ENCODE results near the gene KIAA1191.

Gene KIAA1191

DNA sequence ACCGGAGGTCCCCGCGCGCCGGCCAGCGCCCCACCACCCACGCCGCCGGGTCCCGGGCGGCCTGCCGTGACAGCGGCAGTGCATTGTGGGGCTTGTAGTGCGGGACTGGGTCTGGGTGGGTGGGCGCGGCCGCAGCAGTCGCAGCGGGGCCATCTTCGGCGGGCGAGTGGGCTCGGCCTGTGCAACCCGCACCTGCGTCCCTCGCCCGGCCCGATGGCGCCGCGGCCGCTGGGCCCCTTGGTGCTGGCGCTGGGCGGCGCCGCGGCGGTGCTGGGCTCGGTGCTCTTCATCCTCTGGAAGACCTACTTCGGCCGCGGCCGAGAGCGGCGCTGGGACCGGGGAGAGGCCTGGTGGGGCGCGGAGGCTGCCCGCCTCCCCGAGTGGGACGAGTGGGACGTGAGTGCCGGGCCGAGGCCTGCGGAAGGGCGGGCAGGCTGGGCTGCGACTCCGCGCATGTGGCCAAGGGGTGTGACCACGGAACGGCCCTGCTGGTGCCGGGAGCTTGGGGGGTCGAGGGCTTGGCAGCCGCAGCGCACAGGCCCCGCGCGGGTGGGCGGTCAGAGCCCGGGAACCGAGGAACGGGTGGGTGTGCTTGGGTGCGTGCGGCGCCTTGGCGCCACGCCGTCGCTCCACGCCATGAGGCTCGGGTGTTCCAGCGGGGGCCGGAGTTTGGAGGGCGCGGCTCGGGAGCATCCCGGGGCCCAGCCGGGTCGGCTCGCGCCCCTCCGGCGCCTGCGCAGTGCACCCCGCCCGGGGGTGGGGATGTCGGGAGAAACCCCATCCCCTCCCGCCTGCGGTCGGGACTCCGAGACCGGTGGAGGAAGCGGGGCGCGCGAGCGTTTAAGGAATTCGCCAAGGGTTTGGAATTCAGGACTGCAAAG, 4.0 kb upstream of the KIAA1191 start, which contains the start of gene ARL10:
ARL10 (plus strand) TSS at position 137 of the 881 bp plus-strand sequence; CDS start at position 214, 77 bp downstream.
- peak; percentile 54 for DNase-seq (ENCODE audit: low spot score)

DNA sequence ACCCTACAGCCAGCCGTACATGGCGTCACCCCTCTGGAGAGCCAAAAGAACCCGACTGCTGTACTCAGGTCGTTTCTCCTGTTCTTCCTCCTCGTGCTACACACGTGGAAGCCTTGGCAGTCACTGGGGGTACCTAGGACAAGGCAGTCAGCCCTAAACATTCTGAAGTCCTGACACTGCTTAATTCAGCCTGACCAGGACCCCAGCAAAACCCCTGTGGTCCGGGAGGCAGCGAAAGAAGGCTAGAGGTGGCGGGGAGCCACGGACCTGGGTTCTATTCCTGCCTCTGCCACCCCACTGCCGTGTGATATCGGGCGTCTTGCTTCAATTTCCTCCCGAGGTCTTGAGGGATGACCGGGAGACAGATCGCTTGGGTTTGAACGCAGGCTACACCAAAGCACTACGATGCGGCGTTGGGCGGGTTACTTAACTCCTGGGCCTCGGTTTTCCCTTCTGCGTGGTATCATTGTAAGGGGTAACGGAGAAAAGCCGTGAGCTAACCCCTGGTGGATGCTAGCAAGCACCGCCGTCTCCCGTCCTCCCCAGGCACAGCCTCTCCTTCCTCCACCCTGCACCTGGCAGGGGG, 3.3 kb upstream of the KIAA1191 start:
- DNase-seq (ENCODE audit: low spot score): no peak

GRCh38 chr5:176362233-176362490, 598 bp upstream of the KIAA1191 start:
- no peak for DNase-seq (ENCODE audit: low spot score)

- DNase-seq (ENCODE audit: low spot score): no peak
These were observed 599 bp downstream of the KIAA1191 start for GRCh38 chr5:176360894-176361436.

GRCh38 chr5:176359658-176360057, 1.9 kb downstream of the KIAA1191 start:
- DNase-seq (ENCODE audit: low spot score): no peak

DNA sequence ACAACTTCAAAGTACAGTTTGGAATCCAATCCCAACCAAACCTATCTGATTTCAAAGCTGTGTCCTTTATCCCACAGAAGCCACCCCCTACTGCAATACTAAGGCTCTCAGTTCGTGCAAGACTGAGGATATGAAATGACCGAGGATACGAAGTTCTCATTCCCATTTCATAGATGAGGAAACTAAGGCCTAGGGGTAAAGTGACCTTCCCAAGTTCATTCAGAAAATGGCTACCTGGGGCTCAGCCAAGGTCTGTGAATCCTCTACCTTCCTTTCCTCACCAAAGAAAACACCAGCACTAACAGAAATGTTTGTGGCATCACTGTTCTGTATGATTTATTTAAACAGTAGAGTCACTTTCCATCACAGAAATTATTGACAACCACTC, 5.4 kb downstream of the KIAA1191 start:
- no peak for DNase-seq (ENCODE audit: low spot score)

GRCh38 chr5:176355400-176356178, 6.0 kb downstream of the KIAA1191 start:
- DNase-seq (ENCODE audit: low spot score): no peak

- no peak for DNase-seq (ENCODE audit: low spot score)
These were observed 8.0 kb downstream of the KIAA1191 start for GRCh38 chr5:176353533-176353932.

GRCh38 chr5:176352116-176352878, 9.3 kb downstream of the KIAA1191 start:
- no peak for DNase-seq (ENCODE audit: low spot score)

DNA sequence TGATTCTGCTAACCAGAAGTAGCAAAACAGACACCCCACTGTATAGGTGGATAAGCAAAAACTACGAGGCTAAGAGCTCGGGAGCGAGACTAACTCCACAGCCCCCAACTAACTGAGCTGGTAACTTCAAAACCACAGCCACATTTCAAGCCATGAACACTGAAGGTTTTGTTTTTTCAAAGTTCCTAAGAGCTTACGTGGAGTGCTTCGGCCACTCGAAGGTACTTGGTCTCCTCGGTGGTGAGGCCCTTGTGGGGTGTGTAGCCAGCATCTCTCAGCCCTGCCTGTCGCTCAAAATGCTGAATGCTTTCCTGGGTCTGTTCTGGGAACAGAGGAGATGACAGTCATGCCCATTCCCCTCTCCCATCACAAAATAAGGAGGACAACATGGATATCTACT, 11.1 kb downstream of the KIAA1191 start:
- no peak for DNase-seq (ENCODE audit: low spot score)

DNA sequence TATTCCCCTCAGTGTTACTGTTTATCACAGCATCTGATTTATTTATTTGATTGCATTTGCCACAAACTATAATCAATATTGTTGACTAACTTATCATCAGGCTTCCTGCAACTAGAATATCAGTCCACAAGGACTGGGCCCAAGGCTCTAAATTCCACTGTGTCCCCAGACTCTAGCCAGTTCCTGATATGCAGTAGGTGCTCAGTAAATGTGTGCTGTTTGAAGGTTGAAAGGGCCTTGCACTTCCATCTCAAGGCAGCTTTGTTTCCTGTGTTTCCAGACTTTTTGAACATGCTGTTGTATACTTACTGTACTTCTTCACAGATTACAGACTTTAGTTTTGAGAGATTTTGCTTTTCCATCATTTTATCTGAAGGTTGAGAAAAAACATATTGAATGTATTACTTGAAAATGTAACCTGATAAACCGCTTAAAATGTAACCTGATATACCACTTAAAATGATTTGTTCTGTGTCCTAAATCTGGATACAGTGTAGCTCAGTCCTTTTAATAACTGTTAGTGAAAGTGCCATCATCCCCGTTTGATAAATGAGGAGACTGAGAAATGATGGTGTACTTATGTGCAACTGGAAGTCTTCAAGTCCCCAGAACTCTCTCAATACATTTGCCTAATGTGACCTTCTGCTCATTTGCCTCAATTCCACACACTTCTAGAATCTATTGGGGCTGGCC, 18.7 kb downstream of the KIAA1191 start:
- no peak for DNase-seq (ENCODE audit: low spot score)

DNA sequence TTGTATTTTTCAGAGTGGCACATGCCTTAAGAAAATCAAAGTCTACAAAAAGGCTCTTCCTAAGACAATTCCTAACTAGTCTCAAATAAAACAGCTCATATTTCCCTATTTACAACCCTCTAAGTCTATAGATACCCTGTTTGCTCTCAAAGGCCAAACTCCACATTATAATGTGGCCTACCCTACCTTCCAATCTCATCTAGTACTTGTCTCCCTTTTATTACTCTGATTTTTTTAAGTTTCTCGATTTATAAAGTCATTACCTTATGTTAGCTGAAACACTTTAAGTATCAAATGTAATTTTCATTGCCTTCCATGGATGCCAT, 19.4 kb downstream of the KIAA1191 start:
- no peak for DNase-seq (ENCODE audit: low spot score)

DNA sequence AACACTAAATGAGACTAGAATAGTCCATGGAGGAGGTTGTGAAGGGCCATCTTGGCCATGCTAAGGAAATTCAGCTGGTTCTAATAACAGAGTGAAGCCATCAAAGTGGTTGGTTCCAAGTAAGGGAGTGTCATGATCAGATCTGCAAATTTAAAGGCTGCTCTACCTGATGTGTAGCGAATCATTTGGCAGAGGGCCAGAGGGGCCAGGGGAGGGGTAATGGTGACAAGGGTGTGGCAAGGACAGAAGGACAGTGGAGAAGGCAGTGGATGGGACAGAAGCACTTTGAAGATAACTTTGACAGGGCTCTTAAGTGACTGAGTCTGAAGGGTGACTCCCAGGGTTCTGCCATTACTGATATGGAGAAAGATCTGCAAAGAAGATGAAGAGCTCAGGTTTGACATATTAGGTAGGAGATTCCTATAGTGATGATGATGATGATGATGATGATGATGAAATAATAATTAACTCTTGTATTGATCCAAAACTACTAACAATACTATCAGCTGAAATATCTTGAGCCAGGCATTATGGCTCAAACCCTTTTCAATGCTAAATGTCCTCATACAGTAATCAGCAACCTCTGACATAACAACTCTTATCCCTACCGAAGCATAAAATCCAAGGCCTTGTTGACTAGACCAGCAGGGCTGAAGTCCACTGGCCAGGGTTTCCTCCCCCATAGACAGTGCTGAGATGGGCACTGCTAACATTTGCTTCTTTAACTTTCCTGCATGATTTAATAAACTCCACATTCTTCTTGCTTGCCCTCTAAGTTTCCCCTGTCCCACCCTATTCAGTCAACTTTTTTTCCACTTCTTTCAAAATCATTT, 20.0 kb downstream of the KIAA1191 start:
- no peak for DNase-seq (ENCODE audit: low spot score)

- DNase-seq (ENCODE audit: low spot score): no peak
These were observed 22.3 kb downstream of the KIAA1191 start for GRCh38 chr5:176339304-176339703.

DNA sequence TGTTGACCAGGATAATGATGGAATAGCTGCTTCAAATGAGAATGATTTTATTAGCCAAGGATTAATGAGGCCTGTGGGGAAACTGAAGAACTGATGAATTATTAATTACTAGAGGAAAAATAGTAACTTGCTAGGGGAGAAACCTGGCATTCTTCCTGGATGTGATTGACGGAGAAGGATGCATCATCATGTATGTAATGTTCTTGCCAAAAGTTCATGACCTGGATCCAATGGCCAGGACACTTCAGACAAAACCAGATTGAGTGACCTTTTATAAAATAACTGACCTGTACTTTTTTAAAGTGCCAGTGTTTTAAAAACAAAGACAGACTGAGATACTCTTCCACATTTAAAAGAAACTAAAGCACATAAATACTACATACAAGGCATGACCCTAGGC, 23.7 kb downstream of the KIAA1191 start:
- DNase-seq (ENCODE audit: low spot score): no peak

DNA sequence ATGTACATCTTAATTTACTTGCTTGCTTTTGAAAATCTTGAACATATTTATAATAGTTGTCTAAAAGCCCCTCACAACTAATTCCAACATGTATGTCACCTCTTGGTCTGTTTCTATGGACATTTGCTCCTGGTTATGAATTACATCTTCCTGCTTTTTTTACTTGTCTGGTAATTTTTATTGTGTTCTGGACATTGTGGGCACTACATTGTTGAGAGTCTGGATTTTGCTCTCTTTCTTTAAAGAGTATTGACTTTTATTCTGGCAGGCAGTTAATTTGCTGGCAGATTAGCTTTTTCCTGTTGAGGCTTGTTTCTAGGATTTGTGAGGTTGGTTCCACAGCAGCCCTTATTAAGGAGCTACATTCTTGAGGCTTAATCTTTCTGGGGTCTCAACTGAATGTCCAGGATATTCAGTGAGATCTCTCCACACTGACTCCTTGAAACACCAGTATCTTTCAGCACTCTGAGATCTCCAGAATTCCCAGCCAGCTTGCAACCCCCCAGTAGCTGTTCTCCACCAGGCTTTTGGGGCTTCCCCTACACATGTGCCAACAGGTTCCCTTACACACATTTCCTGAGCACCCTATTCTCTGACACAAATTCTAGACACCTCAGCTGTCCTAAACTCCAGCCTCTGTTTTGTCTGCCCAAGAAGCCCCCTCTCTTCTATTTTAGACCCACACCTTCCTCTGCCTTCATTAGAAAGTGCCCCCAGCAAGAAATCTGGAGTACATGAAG, 27.4 kb downstream of the KIAA1191 start:
- no peak for DNase-seq (ENCODE audit: low spot score)

DNA sequence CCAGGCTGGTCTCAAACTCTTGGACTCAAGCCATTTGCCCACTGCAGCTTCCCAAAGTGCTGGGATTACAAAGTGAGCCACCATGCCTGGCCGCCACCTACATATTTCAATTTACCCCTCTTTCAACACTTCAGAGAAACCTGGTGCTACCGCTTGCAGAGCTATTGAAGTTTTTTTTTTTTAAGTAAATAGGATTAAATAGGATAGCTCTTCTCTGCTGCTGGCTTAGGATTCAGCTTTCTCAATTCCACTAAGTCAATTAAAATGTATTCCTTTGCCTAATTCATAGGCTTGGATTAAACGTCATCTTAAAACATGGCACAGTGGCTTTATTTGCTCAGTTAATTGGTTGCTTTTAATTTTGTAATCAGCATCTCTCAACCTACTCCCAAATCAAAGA, 41.0 kb downstream of the KIAA1191 start:
- no peak for DNase-seq (ENCODE audit: low spot score)

DNA sequence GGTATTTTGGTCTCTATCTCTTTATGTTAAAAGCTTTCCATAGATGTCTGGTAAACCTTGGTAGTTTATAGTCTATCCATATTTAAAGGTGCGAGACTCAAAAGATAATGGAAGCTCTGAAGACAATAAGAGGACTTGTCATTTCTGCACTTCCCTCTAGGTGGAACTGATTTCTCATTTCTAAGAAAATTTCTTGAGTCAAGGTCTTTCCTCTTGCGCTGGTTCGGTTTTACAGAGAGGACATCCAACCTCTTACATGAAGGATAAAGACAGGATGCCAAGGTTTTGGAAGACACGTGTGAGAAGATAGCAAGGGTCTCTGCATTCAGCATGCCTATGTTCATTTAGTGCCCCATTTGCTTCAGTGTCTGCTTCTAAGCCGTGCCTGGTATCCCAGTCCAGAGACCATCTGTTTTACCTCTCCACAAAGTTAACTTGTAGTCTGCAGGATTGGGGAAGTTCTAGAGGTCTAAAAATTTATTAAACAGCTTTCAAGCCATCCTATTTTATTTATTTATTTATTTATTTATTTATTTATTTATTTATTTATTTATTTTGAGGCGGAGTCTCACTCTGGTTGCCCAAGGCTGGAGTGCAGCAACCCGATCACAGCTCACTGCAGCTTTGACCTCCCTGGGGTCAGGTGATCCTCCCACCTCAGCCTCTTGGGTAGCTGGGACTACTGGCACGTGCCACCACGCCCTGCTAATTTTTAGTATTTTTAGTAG, 41.6 kb downstream of the KIAA1191 start:
- DNase-seq (ENCODE audit: low spot score): no peak

Data from CD4-positive, alpha-beta T cell treated with Interleukin-2 at 100 ng/mL for 4 hours (primary cell).